AG09319 (cell line): ENCODE measurements around the gene ST14.

Experiments
- DNase-seq: peaks from one replicate; pipeline ENCODE4 v3.0.0-alpha.2; 2010; ENCODE audit warnings: low read depth; ENCODE audit errors: extremely low read depth
- TF ChIP-seq, protein P1 (sequence below): IDR thresholded peaks from 2 replicates; pipeline ENCODE4 v1.5.1; 2011; ENCODE audit warnings: low read depth, mild to moderate bottlenecking, inconsistent platforms, low read length, moderate library complexity

ST14 gene

DNA sequence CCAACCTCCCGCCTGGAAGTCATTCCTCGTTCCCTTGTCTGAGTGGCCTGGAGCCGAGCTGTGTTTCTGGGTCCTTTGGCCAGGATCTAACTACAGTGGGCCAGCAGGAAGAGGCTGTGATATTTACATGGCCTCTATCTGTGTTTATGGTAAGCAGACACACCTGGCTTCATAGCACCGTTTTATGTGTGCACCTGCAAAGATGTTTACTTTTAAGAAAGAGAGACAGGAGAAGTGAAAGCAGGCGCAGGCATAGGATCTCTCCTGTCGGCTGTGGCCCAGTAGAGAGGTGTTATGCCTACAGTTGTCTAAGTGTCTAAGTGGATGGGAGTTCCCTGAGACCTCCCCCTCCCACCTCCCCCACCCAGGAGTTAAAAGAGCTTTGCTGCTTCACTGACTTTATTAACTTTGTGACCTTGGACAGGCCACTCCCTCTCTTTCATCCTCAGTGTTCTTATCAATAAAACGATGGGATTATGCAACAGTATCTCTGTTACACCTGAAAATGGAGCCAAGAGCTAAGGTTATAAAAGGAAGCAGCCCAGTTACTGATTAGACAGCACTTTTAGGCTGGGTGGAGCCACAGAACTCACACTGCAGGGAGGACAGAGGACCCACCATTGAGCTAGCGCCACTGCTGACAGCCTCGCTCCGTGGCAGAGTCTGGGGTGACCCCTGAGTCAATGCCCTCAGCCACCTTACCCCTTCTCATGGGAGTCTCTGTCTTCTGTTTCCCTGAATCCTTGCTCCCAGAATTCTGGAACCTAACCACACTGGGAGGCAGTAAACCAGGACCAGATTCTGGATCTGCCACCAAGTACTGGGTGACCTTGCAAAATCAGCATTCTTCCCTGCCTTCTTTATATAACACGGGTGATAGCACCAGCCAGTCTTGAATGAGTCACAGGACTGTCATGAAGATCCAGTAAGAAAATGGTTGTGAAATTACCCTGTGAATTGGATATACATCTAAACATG lies 22.0 kb downstream of the ST14 start:
- TF ChIP-seq, protein P1, sequence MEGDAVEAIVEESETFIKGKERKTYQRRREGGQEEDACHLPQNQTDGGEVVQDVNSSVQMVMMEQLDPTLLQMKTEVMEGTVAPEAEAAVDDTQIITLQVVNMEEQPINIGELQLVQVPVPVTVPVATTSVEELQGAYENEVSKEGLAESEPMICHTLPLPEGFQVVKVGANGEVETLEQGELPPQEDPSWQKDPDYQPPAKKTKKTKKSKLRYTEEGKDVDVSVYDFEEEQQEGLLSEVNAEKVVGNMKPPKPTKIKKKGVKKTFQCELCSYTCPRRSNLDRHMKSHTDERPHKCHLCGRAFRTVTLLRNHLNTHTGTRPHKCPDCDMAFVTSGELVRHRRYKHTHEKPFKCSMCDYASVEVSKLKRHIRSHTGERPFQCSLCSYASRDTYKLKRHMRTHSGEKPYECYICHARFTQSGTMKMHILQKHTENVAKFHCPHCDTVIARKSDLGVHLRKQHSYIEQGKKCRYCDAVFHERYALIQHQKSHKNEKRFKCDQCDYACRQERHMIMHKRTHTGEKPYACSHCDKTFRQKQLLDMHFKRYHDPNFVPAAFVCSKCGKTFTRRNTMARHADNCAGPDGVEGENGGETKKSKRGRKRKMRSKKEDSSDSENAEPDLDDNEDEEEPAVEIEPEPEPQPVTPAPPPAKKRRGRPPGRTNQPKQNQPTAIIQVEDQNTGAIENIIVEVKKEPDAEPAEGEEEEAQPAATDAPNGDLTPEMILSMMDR: no peak
- DNase-seq: peak; percentile 39

DNA sequence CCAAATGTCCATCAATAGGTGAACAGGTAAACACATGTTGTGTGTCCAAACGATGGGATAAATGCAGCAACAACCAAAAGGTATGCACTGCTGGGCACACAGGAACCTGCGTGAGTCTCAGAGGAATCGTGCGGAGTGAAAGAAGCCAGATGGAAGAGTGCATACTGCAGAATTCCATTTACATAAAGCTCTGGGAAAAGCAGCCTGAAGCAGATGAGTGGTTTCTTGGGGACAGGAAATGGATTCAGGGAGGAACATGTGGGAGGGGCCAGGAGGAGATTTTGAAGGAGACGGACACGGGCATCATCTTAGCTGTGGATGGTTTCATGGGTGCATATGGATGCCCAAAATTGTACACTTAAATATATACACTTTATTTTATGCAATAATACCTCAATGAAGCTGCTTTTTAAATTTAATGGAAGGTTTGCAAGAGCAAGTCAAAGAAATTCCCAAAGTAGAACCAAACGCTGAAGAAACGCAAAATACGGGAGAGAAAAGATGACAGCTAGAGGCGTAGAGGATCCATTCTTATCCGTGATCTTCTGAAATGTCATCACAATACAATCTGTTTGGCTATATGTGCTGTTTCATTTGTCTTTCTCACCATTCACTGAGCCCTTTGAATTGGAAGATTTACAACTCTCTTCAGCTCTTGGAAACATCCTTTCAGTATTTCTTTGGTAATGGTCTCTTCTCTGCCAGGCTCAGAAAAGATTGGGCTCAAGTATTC lies 24.5 kb downstream of the ST14 start:
- TF ChIP-seq, protein P1: no peak
- no peak for DNase-seq

DNA sequence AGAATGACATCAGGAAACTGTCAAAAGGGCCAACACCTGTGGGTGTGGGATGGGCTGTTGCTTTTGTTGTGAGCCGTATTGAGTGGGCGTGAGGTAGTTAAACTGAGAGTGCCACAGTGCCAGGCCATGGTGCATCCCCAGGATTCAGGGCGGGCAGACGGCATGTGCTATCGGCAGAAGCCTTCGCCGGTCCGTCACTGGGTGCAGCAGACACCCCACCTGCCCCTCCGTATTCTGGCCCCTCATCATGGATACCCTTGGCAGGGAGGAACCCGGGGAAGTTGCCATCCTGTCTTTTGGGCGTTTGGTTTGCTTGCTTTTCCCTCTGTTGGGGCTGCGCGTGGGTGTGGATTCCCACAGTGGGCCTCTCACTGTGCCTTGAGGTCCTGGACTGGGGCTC lies 27.5 kb downstream of the ST14 start:
- no peak for DNase-seq
- TF ChIP-seq, protein P1: no peak

DNA sequence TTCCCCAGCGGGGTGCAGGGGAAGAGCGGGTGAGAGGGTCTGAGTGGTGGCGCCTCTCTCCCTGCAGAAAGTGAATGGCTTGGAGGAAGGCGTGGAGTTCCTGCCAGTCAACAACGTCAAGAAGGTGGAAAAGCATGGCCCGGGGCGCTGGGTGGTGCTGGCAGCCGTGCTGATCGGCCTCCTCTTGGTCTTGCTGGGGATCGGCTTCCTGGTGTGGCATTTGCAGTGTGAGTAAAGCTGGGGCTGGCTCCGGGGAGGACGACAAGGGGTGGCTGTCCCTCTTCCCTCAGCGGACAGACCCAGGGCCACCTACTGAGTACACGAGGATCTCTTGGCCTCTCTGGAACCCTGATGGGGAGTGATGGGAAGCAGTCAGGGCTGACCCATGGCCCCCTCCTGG lies 28.5 kb downstream of the ST14 start:
- DNase-seq: no peak
- TF ChIP-seq, protein P1: no peak

DNA sequence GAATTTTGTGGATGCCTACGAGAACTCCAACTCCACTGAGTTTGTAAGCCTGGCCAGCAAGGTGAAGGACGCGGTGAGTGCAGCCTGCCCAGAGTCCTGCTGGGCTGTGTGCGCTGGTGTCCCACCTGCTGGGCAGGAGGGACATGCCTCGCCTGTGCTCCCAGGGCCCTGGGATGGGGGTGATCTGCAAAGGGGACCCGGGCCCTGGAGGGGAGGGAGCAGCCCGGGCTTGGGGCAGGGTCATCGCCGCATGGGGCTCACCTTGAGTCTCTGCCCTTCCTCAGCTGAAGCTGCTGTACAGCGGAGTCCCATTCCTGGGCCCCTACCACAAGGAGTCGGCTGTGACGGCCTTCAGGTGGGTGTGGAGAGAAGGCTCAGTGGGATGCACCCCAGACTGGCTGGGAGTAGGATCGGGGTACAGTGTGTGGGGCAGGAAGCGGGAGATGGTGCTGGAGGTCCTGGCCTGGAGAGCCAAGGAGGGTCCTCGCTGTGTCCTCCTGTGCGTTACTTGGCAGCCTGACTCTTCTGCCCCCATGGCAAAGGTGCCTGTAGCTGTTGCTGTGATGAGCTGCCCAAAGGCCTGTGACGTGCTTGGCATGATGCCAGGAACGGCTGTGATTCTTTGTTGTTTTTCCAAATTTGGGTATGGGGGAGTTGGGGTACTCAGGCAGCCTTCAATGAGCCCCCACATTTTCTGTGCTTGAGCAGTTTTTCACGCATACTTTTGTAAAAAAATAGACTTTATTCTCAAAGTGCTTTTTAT lies 29.2 kb downstream of the ST14 start:
- no peak for DNase-seq
- TF ChIP-seq, protein P1: no peak

DNA sequence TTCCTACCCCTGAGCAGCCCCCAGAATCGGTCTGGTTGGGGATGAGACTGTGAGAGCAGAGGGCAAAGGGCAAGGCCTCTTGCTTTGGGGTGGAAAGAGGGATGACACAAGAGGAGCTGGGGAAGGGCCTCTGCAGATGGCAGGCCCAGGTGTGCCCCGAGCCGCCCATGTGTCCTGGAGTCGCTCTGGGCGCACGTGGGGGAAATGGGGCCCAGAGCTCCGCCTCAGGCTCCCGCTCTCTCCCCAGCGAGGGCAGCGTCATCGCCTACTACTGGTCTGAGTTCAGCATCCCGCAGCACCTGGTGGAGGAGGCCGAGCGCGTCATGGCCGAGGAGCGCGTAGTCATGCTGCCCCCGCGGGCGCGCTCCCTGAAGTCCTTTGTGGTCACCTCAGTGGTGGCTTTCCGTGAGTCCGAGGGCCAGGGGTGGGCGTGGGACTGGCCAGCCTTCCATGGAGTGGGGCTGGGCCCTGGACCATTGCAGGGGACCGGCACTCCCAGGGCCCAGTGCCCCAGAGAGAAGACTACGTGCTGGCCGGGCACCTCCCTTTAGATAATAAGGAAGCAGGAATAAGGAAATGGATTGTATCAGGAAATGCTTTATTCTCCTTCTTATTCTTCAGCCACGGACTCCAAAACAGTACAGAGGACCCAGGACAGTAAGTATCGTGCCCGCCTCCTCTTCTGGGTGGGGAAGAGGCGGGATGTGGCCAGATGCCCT lies 30.1 kb downstream of the ST14 start:
- TF ChIP-seq, protein P1: no peak
- DNase-seq: no peak
